ENCODE results near the gene SAMD4A.

The SAMD4A gene

DNA sequence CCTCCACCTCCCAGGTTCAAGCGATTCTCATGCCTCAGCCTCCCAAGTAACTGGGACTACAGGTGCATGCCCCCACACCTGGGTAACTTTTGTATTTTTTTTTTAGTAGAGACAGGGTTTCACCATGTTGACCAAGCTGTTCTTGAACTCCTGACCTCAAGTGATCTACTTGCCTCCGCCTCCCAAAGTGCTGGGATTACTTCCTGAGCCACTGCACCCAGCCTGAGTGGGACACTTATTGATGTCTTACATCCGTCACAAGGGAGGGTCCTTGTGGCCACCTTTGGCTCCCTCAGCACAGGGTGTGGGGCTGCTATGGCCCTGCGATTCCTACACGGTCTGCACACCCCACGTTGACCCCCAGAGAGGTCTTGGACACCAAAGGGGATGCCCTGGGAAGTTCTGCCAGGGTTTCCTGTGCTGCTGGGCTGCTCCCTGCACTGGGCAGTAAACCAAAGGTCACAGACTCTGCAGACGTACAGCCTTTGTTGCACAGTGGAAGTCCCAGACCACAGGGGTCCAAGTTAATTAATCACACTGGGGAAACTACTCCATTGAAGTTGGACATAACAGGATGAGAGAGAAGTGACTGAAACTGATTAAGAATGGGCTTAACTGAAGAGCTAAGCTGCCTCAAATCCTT lies 95.7 kb downstream of the SAMD4A start:
- no peak for DNase-seq

- DNase-seq: peak; percentile 54
These were observed 98.0 kb downstream of the SAMD4A start for GRCh38 chr14:54664961-54665360.

GRCh38 chr14:54665946-54666345 lies 99.0 kb downstream of the SAMD4A start:
- no peak for DNase-seq

- DNase-seq: no peak
These were observed 100.3 kb downstream of the SAMD4A start for GRCh38 chr14:54667026-54667744.

- DNase-seq: no peak
These were observed 100.8 kb downstream of the SAMD4A start for GRCh38 chr14:54667764-54668163.

DNA sequence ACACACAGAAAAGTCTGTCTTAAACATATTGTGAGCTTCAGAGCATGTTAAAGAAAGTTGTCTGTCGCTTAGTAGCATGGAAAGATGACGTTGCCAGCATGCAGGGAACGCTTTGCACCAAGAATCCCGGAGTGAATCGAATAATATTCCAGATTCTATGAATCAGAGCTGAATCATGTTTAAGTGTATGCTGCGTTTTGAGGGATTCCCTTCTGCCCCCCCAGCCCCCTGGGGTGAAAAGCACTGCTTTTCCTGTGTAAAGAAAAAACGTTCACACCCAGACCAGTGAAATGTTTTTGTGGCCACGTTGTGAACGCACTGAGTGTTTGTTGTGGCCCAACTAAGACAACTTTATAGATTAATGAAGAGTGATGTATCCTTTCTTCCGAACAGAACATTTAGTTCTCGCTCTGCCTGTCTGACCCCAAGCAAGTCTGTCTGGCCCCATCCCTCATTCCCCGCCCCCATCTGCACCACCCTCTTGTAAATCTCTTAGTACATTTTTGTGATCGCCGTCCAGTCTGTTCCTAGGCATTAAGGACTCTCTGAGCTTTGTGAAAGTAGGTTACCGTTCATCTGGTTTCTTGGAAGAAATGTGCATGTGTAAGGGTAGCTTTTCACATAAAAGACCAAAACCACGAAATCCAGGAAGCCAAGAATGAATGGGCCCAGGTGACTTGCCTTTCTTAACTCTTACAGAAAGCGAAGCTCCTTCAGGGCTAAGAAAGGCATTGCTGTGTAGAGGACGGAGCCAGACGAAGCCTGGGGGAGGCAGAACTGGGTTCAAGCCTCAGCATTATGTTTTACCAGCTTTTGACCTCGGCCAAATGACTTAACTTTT lies 103.0 kb downstream of the SAMD4A start:
- peak; percentile 93 for DNase-seq

DNA sequence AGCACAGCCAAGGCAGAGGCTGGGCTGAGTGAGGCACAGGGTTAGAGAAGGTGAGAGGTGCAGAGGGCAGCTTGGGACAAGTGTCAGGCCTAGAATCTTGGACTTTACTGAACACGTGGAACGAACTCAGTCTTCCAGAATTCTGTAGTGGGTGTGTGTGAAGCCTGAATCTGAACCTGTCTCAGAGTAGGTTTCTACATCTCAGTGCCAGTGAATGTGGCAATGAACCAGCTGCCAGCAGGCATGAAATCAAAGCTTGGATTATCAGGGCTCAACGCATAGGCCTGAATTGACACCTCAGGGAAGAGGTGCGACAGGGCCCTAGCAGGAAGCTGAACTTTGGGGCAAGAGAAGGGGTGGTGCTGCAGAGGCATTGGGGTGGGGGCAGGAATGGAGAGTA lies 104.6 kb downstream of the SAMD4A start:
- DNase-seq: no peak

DNA sequence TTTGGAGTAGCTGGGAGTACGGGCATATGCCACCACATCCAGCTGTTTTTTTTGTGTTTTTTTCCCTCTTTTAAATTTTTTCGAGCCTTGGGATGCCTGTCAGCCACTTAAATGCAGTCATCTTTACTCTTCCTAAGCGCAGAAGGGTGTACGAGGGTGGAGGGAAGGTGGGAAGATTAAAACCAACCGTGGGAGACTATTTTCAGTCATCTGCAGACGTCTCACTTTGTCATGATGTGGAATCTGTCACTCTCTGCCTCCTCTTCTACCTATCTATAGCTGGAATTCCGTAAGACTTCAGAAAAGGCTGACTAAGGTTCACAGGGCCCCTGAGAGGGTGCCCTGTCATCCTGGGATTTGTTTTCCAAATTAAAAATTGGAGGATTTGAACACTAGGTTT lies 105.3 kb downstream of the SAMD4A start:
- DNase-seq: no peak

- no peak for DNase-seq
These were observed 105.8 kb downstream of the SAMD4A start for GRCh38 chr14:54672688-54673087.

DNA sequence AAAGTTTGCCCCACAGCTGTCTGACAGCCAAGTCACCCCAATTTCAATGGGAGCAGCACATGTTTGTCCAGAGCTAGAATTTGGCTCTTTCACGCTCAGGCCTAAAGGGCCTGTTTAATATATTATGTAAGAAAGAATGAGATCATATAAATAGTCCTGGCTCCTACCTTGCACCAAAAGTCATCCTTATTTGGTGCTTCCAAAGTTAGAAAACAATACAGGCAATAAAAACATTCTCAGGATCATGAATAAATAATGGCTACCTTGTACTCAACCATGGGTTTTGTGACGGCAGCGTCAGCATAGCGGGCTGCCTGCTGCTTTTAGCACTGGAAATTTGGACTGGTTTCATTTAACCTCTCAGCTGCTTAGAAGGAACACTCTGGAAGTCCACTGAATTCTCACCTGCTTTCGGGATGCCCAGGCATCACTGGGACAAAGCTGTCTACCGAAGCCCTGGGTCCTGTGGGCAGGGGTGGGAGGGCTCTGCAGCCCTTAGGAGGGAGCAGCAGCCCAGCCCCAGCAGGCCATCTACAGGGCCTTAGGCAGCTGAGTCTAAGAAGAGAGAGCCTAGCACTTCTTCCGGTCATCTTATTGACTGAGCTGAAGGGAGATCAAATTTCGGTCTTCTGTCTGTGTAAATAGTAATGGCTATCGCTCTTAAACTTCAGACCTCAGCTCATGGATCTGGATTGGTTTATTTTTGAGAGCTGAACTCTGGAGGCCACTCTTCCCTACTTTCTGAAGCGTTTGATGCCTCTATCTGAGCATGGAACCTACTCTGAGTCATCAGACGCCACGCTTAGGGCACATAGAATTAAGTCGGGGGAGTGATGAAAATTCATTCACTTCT lies 106.5 kb downstream of the SAMD4A start:
- DNase-seq: peak; percentile 51

GRCh38 chr14:54674046-54674741 lies 107.3 kb downstream of the SAMD4A start:
- DNase-seq: no peak

DNA sequence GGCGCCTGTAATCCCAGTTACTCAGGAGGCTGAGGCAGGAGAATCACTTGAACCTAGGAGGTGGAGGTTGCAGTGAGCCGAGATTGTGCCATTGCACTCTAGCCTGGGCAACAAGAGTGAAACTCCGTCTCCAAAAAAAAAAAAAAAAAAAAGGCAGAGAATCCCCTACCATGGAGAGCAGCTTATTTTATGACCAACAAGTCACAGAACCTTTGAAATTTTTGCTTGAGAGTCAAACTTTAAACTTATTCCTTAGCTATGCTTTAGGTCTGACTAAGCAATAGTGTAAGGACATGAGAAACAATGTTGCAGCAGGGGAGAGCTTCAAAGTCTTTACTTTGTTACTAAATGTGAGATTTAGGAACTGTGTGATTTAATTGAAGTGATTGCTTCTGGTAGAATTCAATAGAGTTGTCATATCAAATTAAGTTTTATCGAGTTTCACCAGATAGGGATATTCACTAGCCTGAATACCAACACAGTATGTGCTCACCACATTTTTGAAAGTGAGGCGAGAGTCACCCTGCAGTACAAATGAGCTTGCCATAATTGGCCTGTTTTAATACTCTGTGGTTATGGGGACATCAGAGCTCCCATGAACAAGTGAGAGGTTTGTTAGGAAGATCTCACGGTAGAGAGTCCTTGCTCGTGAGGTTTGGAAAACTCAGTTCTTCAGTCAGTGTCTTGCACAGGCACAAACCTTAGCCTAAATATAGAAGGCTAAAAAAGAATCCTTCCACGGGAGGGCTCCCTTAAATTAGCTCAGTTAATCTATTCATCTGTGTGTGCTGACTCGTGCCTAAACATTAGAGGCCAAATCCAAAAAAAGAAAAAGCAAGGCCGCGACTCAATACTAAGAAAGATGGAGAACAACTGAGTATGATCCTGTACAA lies 108.6 kb downstream of the SAMD4A start:
- peak; percentile 38 for DNase-seq

- peak; percentile 97 for DNase-seq
These were observed 110.1 kb downstream of the SAMD4A start for GRCh38 chr14:54676812-54677708.

DNA sequence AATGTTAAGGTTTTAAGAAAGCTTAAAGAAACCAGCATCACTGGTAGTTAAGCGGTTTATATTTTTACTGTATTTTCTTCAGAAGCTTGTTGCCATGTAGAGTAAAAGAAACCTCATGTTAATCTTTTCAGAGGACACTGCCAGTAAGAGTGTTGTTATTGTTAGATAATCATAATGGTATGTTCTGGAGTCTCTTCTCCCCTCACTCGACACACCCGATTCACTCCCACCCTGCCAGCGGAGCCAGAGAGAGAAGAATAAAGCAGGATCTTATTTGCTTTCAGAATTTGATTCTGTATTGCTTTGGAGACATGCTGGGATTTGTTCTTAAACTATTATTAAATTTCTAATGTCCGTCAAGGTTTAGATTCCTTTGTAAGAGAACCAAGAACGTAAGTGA lies 113.7 kb downstream of the SAMD4A start:
- peak; percentile 24 for DNase-seq

GRCh38 chr14:54681811-54682261 lies 114.9 kb downstream of the SAMD4A start:
- DNase-seq: peak; percentile 87

GRCh38 chr14:54682578-54682977 lies 115.7 kb downstream of the SAMD4A start:
- no peak for DNase-seq

GRCh38 chr14:54683882-54684794 lies 117.2 kb downstream of the SAMD4A start:
- DNase-seq: peak; percentile 92

- no peak for DNase-seq
These were observed 118.4 kb downstream of the SAMD4A start for GRCh38 chr14:54685286-54685845.

All from fibroblast of skin of right biceps (primary cell).